ENCODE measurements around the gene PRX.

- TF ChIP-seq EZH2 (IDR thresholded peaks at IDR 0.05; ENCODE audit: insufficient read depth, poor library complexity, severe bottlenecking) (no peak), EZH2phosphoT487 (IDR thresholded peaks at IDR 0.05; ENCODE audit: insufficient read depth, low read depth) (no peak)
These were observed 1.1 kb downstream of the PRX start for GRCh38 chr19:40411958-40412499.
